NCI-H1105 treated with DMSO at 0.1 percent for 48 hours (cell line): ENCODE results near the gene KPNA1.
A peak's percentile ranks its signal among the peaks of the same experiment; 100 is the strongest.

Source experiments
- DNase-seq: peaks from one replicate; lab custom pipeline; 2025; lab: John Stamatoyannopoulos, UW

Gene KPNA1

GRCh38 chr3:122415104-122415744 lies 99.5 kb downstream of the KPNA1 start:
- no peak for DNase-seq

- no peak for DNase-seq
Observed at GRCh38 chr3:122414391-122414790, 100.3 kb downstream of the KPNA1 start.

GRCh38 chr3:122410639-122411038 lies 104.1 kb downstream of the KPNA1 start:
- DNase-seq = no peak

GRCh38 chr3:122410111-122410510 lies 104.6 kb downstream of the KPNA1 start:
- no peak for DNase-seq

GRCh38 chr3:122409446-122409845 lies 105.3 kb downstream of the KPNA1 start:
- no peak for DNase-seq

GRCh38 chr3:122407946-122408345 lies 106.8 kb downstream of the KPNA1 start:
- no peak for DNase-seq

- DNase-seq = no peak
Observed at GRCh38 chr3:122406198-122406597, 108.5 kb downstream of the KPNA1 start.

GRCh38 chr3:122405015-122405414 lies 109.7 kb downstream of the KPNA1 start:
- DNase-seq = no peak

GRCh38 chr3:122403489-122403888 lies 111.2 kb downstream of the KPNA1 start:
- DNase-seq = no peak

GRCh38 chr3:122398920-122399319 lies 115.8 kb downstream of the KPNA1 start:
- DNase-seq = no peak

- no peak for DNase-seq
Observed at GRCh38 chr3:122397201-122397600, 117.5 kb downstream of the KPNA1 start.

- DNase-seq = no peak
Observed at GRCh38 chr3:122396511-122396910, 118.2 kb downstream of the KPNA1 start.

- no peak for DNase-seq
Observed at GRCh38 chr3:122395582-122395981, 119.2 kb downstream of the KPNA1 start.

GRCh38 chr3:122394173-122394572 lies 120.6 kb downstream of the KPNA1 start:
- DNase-seq = no peak

- DNase-seq = peak; percentile 79
Observed at GRCh38 chr3:122392868-122393844, 121.6 kb downstream of the KPNA1 start.

GRCh38 chr3:122391681-122392446 lies 122.9 kb downstream of the KPNA1 start:
- no peak for DNase-seq

- DNase-seq = no peak
Observed at GRCh38 chr3:122390665-122391064, 124.1 kb downstream of the KPNA1 start.

GRCh38 chr3:122389892-122390291 lies 124.8 kb downstream of the KPNA1 start:
- DNase-seq = no peak

GRCh38 chr3:122389197-122389596 lies 125.5 kb downstream of the KPNA1 start:
- no peak for DNase-seq

- no peak for DNase-seq
Observed at GRCh38 chr3:122387709-122388108, 127.0 kb downstream of the KPNA1 start.

- peak; percentile 98 for DNase-seq
Observed at GRCh38 chr3:122383771-122384697, 130.7 kb downstream of the KPNA1 start, which contains the start of gene FAM162A. TSS of gene FAM162A (plus strand) at chr3:122384182. CDS start at chr3:122384266, 84 bp downstream.
